Epithelial cell of proximal tubule (primary cell): ENCODE measurements around the gene SNX11. TPM values are rescaled to one million over a fixed set of nuclear protein-coding genes. Genes with fewer than 3 reads are reported as not detected.

ENCODE experiments used
- DNase-seq: peaks from one replicate; pipeline ENCODE4 v3.0.0-alpha.2; 2011; ENCODE audit warnings: low read depth
- H3K4me3 ChIP-seq: 2 replicates; pipeline ENCODE4 v1.5.1; 2011; ENCODE audit warnings: low read depth, mild to moderate bottlenecking, low read length
- CTCF ChIP-seq: conservative IDR thresholded peaks from 2 replicates; pipeline ENCODE4 v1.5.1; 2012; ENCODE audit warnings: low read depth, mild to moderate bottlenecking, low read length
- total RNA-seq: library from RNA; depleted of rRNA; stranded (reverse); fragments of >200 nt; gene quantifications from 2 replicates; pipeline ENCODE4 v1.2.3, GENCODE V29; 2015

SNX11 gene
- total RNA-seq, 1 donor from 2014 or later, result 11.6 TPM

- no peak for DNase-seq
- TF ChIP-seq CTCF, result no peak
- H3K4me3 ChIP-seq, result no peak overlapping the region
Observed at GRCh38 chr17:48148029-48148770, 40.6 kb downstream of the SNX11 start.

DNA sequence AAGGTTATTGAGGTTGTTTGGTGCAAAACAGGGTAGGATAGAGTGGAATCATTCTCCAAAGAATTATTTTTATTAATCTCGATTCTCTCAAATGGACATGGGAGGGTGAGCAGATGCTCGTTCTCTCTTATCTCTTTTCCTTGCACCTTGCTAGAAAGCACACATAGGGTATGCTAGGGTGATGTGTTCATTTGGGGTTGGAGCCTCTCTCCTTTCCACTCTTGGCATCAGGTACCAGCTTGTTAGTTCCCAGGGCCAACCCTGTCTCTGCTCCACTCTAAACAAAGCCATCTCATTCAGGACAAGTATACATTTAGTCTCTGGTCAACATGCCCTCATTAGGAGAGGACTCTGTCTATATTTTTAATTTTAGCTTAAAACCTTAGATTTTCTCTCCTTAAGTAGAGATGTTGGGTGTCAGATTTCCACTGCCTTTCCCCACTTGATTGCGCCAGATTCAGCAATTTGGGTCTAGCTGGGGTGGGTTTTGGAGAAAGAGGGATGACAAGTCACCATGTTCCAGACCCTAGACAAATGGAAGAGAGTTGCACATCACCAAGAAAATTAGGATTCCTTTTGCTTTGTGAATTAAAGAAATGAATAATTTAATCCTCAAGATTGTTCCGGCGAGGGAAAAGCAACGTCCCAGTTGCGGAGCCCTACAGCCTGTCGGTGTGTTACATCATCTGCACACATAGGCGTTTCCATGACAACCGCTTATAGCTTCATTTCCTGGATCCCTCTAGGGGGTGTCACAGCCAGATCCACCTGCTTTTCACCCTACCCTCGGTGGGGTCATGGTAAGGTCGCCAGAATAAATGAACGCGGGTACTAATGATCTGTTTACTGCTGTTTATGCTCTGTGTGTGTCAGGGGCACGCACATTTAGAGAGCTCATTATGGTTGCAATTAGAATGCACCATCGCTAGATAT is 41.6 kb downstream of the SNX11 start:
- no peak for TF ChIP-seq CTCF
- no peak overlapping the region for H3K4me3 ChIP-seq
- DNase-seq, result no peak

DNA sequence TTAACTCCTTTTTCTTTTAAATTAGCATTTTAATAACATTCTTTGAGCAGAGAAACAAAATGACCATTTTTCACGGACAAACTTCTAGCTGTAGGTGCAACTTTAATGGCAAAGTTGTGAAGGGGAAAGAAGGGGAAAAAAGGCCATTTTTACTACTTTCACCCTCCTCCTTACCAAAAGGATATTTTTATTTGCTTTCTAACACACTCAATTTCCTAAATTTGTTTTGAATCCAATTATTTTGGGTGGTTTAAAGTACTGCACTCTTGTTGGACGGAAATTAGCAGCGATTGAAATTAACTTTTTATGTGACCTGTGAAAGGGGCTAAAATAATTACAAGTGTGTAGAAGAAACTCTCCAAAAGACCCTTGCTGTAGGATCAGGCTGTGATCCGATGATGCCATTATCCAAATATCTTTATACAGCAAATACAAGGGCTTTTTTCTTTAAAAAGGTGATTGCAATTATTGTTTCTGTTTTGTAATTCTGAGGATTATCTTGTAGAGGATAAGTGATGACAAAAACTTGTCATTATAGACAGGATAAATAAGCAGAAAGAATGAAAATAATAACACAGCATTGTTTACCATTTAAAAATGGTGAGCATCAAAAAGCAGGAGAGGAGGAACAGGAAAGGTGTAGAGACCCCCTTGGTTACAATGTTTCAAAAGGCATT is 42.4 kb downstream of the SNX11 start:
- no peak for TF ChIP-seq CTCF
- no peak overlapping the region for H3K4me3 ChIP-seq
- DNase-seq, result no peak

DNA sequence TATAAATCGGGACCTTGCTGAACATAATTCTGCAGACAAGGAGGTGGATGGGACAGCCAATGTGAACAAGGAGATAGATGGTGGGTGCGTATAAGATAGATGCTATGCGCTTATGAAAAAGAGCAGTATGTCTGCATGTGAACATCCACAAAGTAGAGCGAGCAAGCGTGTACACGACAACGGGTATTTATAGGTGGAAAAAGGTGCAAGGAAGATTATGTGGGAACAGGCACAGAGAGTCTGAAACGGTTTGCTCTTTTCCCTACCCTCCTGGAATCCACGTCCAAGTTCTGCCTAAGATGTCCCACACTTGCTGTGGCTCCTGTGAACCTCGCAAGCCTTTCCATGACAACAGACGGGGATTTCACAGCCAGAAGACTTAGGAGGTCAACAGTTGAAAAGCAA is 43.0 kb downstream of the SNX11 start:
- H3K4me3 ChIP-seq, result no peak overlapping the region
- no peak for DNase-seq
- TF ChIP-seq CTCF, result no peak

- DNase-seq, result no peak
- no peak for TF ChIP-seq CTCF
- H3K4me3 ChIP-seq, result no peak overlapping the region
Observed at GRCh38 chr17:48151220-48151619, 43.7 kb downstream of the SNX11 start.

DNA sequence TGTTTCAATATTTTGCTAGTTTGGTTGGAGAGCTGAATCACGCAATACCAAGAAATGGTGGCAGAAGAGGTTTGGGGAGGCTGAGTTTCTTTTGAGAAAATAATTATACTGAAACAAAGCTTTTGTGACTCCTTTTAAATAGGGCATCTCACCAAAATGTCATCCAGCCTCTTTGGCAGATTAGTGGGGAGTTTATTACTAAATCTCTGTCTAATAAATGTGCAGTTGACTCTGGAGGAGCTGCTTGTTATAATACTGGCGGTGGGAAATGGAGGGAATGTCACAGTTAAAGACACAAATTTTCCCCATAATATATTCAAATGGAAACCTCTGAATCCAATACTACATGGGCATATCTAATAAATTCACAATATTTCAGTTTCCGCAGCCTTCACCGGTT is 44.7 kb downstream of the SNX11 start:
- H3K4me3 ChIP-seq, result no peak overlapping the region
- DNase-seq, result no peak
- no peak for TF ChIP-seq CTCF
